ENCODE measurements around the gene ZNF311. TPM values are rescaled to one million over a fixed set of nuclear protein-coding genes. Genes with fewer than 3 reads are reported as not detected.
"Not testable (repeated sequence)": the region's sequence is repeated elsewhere in the genome, so short reads cannot be mapped to it uniquely, and the experiment has no call there.

Gene ZNF311
- total RNA-seq, 1 experiment from 2014 or later = not detected

- DNase-seq (ENCODE audit: low spot score); in situ Hi-C loops (cut with HindIII; ENCODE audit: low sequenced_read_pairs): not testable (repeated sequence)
These were observed 46.4 kb downstream of the ZNF311 start for GRCh38 chr6:28958561-28959243.

GRCh38 chr6:28957795-28958314 is 47.3 kb downstream of the ZNF311 start:
- in situ Hi-C loops (cut with HindIII; ENCODE audit: low sequenced_read_pairs); DNase-seq (ENCODE audit: low spot score): not testable (repeated sequence)

DNA sequence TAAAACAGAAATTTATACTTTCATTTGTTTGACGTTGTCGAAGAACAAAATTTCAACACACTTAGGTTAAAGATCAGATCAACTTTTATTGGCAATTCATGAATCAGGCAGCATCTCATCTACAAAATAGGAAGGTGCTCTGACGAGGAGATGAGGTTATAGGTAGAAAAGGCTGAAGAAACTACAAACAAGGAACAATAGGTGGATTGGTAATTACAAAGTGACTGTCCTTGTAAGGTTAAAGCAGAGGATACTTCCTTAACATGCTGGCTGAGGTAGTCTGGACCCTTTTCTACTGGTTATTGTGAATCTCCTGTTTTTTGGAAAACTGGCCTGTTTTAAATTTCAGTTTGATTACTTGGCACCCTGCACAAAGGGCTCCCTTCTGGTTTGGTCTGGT is 48.8 kb downstream of the ZNF311 start:
- no peak for DNase-seq (ENCODE audit: low spot score)
- in situ Hi-C loops (cut with HindIII; ENCODE audit: low sequenced_read_pairs) = no loop called here

GRCh38 chr6:28953585-28954258 is 51.4 kb downstream of the ZNF311 start:
- no peak for DNase-seq (ENCODE audit: low spot score)
- in situ Hi-C loops (cut with HindIII; ENCODE audit: low sequenced_read_pairs) = no loop called here

- in situ Hi-C loops (cut with HindIII; ENCODE audit: low sequenced_read_pairs) = no loop called here
- peak; percentile 32 for DNase-seq (ENCODE audit: low spot score)
These were observed 52.0 kb downstream of the ZNF311 start for GRCh38 chr6:28953039-28953584.

DNA sequence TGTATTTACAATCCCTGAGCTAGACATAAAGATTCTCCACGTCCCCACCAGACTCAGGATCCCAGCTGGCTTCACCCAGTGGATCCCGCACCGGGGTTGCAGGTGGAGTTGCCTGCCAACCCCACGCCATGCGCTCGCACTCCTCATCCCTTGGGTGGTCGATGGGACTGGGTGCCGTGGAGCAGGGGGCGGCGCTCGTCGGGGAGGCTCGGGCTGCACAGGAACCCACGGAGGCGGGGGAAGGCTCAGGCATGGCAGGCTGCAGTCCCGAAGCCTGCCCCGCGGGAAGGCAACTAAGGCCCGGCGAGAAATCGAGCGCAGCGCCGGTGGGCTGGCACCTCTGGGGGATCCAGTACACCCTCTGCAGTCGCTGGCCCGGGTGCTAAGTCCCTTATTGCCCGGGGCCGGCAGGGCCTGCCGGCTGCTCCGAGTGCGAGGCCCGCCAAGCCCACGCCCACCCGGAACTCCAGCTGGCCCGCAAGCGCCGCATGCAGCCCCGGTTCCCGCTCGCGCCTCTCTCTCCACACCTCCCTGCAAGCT is 55.4 kb downstream of the ZNF311 start:
- DNase-seq (ENCODE audit: low spot score); in situ Hi-C loops (cut with HindIII; ENCODE audit: low sequenced_read_pairs): not testable (repeated sequence)

GRCh38 chr6:28948782-28949486 is 56.2 kb downstream of the ZNF311 start:
- DNase-seq (ENCODE audit: low spot score) = no peak
- in situ Hi-C loops (cut with HindIII; ENCODE audit: low sequenced_read_pairs) = no loop called here

- in situ Hi-C loops (cut with HindIII; ENCODE audit: low sequenced_read_pairs) = no loop called here
- no peak for DNase-seq (ENCODE audit: low spot score)
These were observed 57.3 kb downstream of the ZNF311 start for GRCh38 chr6:28947831-28948270.

DNA sequence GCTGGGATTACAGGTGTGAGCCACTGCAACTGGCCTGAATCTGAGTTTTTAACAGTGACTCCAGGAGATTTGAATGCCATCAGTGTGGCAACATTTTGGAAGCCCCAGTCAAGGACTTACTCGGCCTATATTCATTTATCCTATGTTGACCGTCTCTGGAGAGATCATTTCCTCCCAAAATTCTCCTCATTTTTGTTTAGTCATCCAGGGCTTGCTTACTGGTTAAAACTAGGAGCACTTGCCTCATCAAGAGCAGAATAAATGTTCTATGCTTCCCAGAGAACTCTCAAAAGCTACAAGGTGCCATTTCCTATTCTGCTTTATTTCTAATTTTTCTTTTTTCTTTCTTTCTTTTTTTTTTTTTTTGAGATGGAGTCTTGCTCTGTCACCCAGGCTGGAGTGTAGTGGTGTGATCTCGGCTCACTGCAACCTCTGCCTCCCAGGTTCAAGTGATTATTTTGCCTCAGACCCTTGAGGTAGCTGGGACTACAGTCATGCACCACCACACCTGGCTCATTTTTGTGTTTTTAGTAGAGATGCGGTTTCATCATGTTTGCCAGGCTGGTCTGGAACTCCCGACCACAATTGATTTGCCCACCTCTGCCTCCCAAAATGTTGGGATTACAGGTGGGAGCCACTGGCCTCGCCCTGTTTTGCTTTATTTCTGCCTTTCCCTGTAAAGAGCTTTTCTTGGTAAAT is 57.9 kb downstream of the ZNF311 start:
- no peak for DNase-seq (ENCODE audit: low spot score)
- in situ Hi-C loops (cut with HindIII; ENCODE audit: low sequenced_read_pairs) = no loop called here

DNA sequence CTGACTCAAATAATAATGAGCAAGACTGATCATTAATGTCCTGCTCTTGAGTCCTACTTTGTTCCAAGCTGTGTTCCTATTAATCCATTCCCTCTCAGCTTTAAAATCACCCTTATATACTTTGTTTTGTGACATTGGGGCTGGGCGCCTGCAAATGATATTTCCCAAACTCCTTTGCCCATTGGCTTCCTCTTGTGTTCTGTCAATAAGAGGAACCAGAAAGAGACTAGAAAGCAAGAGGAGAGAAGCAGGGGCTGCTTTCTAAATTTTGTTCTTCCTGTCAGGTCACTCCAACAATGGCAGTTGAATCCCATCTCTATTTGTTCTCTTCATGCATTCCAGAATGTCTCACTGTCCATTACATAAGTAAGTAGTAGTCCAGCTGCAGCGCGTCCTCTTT is 59.8 kb downstream of the ZNF311 start:
- in situ Hi-C loops (cut with HindIII; ENCODE audit: low sequenced_read_pairs) = no loop called here
- DNase-seq (ENCODE audit: low spot score) = no peak

Other genes with a start within 250 kb of the ZNF311 start
- 126 and 144 TPM in 2 replicates for gene TRIM27, start 81.3 kb downstream of the ZNF311 start, total RNA-seq (2014; rRNA removed; shearing (Covaris generic))
- not detected in 2 replicates for gene OR2W1, start 39.9 kb upstream of the ZNF311 start, total RNA-seq (2014; rRNA removed; shearing (Covaris generic))
- gene OR2B3, start 82.0 kb upstream of the ZNF311 start, total RNA-seq (2014; rRNA removed; shearing (Covaris generic)) = not detected in 2 replicates
- not detected in 2 replicates for gene OR2J1, start 94.2 kb upstream of the ZNF311 start, total RNA-seq (2014; rRNA removed; shearing (Covaris generic))
- gene OR2J3, start 102.7 kb upstream of the ZNF311 start, total RNA-seq (2014; rRNA removed; shearing (Covaris generic)) = not detected in 2 replicates
- not detected in 2 replicates for gene OR2J2, start 165.6 kb upstream of the ZNF311 start, total RNA-seq (2014; rRNA removed; shearing (Covaris generic))